Measurements from ENCODE around the gene ACTL6B.

ACTL6B gene

GRCh38 chr7:100626530-100627237 is 29.6 kb downstream of the ACTL6B start:
- DNase-seq = peak; percentile 77

GRCh38 chr7:100626055-100626454 is 30.2 kb downstream of the ACTL6B start:
- DNase-seq = no peak

GRCh38 chr7:100623951-100624824 is 32.1 kb downstream of the ACTL6B start:
- no peak for DNase-seq

DNA sequence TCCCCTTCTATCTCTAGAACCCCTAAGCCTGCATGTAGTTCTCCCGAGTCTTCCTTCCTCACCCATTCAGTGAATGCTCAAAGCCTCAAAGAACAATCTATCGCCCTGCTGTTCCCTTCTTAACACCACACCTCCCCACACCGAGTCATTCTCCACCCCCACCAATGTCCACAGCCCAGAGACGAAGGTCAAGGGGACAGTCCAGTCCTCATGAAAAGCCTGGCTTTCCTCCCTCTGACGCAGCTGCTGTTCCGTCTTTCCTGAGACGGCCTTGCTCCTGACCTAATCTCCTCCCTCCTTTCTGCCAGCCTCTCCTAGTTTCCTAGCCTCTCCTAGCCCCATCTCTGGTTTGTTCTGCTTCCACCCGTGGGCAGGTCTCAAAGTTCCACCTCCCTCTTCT is 34.7 kb downstream of the ACTL6B start:
- DNase-seq = no peak

- DNase-seq = no peak
Measured at GRCh38 chr7:100620804-100621203, 35.4 kb downstream of the ACTL6B start.

GRCh38 chr7:100620239-100620638 is 36.0 kb downstream of the ACTL6B start:
- DNase-seq = no peak

GRCh38 chr7:100614308-100614861 is 41.9 kb downstream of the ACTL6B start:
- no peak for DNase-seq

- no peak for DNase-seq
Measured at GRCh38 chr7:100613412-100614175, 42.7 kb downstream of the ACTL6B start.

GRCh38 chr7:100612730-100613390 is 43.4 kb downstream of the ACTL6B start:
- DNase-seq = no peak

DNA sequence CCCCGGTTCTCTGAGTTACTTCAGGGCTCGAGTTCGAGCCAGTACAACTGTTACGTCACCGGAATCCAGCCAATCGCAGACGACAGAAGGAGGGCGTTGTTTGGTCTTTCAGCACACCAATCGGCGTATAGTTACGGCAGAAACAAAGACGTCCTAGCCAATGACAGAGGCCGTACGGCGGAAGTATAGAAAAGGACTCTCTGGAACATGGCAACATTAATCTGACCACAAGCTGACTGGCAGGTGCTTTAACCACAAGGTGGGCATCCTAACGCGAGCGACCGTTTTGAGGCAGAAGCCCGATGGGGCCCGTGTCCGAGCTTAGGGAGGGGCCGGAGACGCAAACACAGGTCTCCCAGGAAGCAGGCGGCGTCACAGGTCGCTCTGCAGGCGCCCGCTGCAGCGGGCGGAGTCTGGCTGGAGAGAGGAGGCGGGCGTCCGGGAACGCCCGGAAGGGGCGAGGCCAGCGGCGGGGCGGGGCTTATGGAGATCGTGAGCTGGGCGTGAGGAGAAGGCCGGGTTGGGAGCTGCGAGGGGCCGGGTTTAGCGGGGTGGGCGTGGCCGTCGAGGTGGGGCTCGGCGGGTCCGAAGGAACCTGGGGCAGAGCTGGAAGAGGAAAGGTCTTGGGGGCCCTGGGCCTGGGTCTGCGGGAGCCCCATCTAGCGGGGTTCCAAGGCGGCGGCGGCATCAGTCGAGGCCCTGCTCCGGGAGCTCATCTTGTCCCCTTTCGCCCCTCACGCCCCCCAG is 44.1 kb downstream of the ACTL6B start, which contains the start of gene MOSPD3:
MOSPD3 (plus strand) TSS at position 558 of the 747 bp plus-strand sequence. CDS start 252 bp downstream, outside the sequence.
- peak; percentile 95 for DNase-seq

GRCh38 chr7:100609958-100610357 is 46.3 kb downstream of the ACTL6B start:
- no peak for DNase-seq

- DNase-seq = no peak
Measured at GRCh38 chr7:100607111-100607510, 49.1 kb downstream of the ACTL6B start.

DNA sequence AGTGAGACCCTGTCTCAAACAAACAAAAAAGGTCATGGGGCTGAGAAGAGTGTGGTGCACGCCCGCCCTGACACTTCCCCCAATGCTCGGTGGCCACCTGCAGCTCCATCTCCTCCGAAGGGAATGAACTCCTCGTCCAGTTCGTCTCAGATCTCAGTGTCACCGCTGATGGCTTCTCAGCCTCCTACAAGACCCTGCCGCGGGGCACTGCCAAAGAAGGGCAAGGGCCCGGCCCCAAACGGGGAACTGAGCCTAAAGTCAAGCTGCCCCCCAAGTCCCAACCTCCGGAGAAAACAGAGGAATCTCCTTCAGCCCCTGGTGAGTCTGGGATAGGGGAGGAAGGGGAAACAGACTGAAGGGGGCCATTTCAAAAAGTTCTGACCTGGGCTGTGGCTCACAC is 49.9 kb downstream of the ACTL6B start:
- DNase-seq = no peak

- no peak for DNase-seq
Measured at GRCh38 chr7:100604976-100605911, 51.0 kb downstream of the ACTL6B start.

GRCh38 chr7:100604028-100604975 is 51.9 kb downstream of the ACTL6B start:
- peak; percentile 62 for DNase-seq

DNA sequence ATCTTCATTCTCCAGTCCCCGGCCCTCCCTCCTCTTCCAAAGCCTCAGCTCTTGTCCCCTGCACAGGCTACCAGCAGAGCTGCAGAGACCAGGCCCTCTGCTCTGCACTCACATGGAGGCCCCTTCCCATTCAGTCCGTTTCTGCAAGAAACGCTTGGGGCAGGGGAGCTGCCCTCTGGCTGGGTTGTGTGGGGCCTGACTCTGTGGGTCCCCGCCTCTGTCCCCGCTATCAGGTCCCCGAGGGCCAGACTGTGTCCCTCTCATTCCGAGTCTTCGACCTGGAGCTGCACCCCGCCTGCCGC is 52.6 kb downstream of the ACTL6B start:
- no peak for DNase-seq

DNA sequence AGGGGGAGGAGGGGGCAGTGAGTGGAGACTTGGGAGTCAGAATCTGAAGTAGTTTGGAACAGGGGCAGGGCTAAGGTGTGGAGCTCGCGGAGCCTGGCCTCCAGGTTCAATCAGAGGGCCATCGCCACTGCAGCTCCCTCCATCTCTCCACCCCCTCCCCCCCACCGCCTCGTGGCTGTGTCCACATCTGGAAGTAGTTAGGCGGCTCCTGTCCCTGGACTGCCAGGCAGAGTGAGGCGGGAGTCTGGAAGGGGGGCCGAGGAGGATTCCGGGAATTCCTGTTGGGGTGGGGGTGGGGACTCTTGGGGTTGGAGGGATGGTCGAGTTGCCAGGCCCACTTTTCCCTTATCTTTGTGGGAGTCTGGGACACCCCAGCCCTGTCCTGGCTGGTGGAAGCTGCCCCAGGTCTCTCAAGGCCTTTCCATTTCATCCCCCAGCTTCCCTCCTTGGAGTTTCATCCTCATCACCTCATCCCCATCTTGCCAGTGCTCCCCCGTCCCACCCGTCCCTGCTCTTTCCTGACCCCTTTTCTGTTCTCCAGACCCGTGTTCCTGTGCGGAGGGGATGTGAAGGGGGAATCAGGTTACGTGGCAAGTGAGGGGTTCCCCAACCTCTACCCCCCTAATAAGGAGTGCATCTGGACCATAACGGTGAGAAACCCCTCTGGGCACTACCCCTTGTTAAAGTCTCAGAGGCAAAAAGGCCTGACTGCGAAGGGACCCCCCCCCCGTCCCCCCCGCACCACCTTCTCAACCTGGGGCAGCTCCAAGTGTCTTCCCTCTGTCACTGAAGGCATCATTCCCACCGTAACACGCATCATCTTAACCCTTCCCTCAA is 53.1 kb downstream of the ACTL6B start:
- no peak for DNase-seq

DNA sequence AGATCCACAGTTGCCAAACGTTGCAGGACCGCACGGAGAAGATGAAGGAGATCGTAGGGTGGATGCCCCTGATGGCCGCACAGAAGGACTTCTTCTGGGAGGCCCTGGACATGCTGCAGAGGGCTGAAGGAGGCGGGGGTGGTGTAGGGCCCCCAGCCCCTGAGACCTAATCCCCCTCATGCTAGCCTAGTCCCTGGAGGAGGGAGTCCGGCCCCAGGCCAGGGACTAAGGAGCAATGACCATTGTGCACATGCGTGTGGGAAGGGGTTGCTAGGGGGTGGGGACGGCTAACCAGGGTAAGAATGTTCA is 55.6 kb downstream of the ACTL6B start:
- DNase-seq = no peak

All from effector CD4-positive, alpha-beta T cell (primary cell).